ACC112 (cell line): Measurements from ENCODE around the gene AMZ2.
"Not testable (repeated sequence)": the region's sequence is repeated elsewhere in the genome, so short reads cannot be mapped to it uniquely, and the experiment has no call there.

Experiments
- H2AFZ ChIP-seq: fragments of 200-600 bp; sonication (generic); one replicate; pipeline ENCODE4 v1.6.0; 2017; ENCODE audit warnings: antibody characterized with exemption, low read length; ENCODE audit not compliant: unreplicated experiment
- H3K27ac ChIP-seq: fragments of 200-600 bp; sonication (generic); 2 replicates; pipeline ENCODE4 v1.5.1; 2014; ENCODE audit warnings: low read depth, mild to moderate bottlenecking, antibody characterized with exemption, low read length, moderate library complexity
- H3K27me3 ChIP-seq: fragments of 200-600 bp; sonication (generic); 2 replicates; pipeline ENCODE4 v1.6.1; 2014; ENCODE audit warnings: mild to moderate bottlenecking, antibody characterized with exemption, low read length, moderate library complexity, mixed read lengths; ENCODE audit not compliant: insufficient read depth
- H3K36me3 ChIP-seq: fragments of 200-600 bp; sonication (generic); 2 replicates; pipeline ENCODE4 v1.6.1; 2016; ENCODE audit warnings: mild to moderate bottlenecking, antibody characterized with exemption, low read length, moderate library complexity, mixed read lengths; ENCODE audit not compliant: insufficient read depth
- H3K4me1 ChIP-seq: fragments of 200-600 bp; sonication (generic); one replicate; pipeline ENCODE4 v1.6.1; 2016; ENCODE audit warnings: low read length, mixed read lengths; ENCODE audit not compliant: insufficient read depth, unreplicated experiment, control insufficient read depth
- H3K4me3 ChIP-seq: fragments of 200-600 bp; sonication (generic); 2 replicates; pipeline ENCODE4 v1.5.1; 2014; ENCODE audit warnings: mild to moderate bottlenecking, low read depth, low read length
- H3K79me2 ChIP-seq: fragments of 200-600 bp; sonication (generic); one replicate; pipeline ENCODE4 v1.6.0; 2016; ENCODE audit warnings: low read length; ENCODE audit not compliant: control insufficient read depth, unreplicated experiment, insufficient read depth

Gene AMZ2

GRCh38 chr17:68276339-68276738 is 28.5 kb downstream of the AMZ2 start:
- H2AFZ ChIP-seq, H3K27ac ChIP-seq, H3K4me1 ChIP-seq, H3K79me2 ChIP-seq, H3K27me3 ChIP-seq, H3K4me3 ChIP-seq: not testable (repeated sequence)
- peaks cover 15% of the 10 kb centered on the region for H3K36me3 ChIP-seq

- Histone ChIP-seq H3K27ac (no peak overlapping the region), H3K79me2 (no peaks in the 10 kb centered on the region), H3K4me3 (no peak overlapping the region), H3K27me3 (no peaks in the 10 kb centered on the region), H3K36me3 (peaks cover 15% of the 10 kb centered on the region), H2AFZ (no peak overlapping the region), H3K4me1 (no peaks in the 10 kb centered on the region)
Observed at GRCh38 chr17:68277807-68278206, 30.0 kb downstream of the AMZ2 start.

- H3K79me2 ChIP-seq, H3K27ac ChIP-seq, H3K4me1 ChIP-seq, H3K4me3 ChIP-seq, H2AFZ ChIP-seq, H3K27me3 ChIP-seq: not testable (repeated sequence)
- peaks cover 15% of the 10 kb centered on the region for H3K36me3 ChIP-seq
Observed at GRCh38 chr17:68281965-68282364, 34.1 kb downstream of the AMZ2 start.

GRCh38 chr17:68288375-68288774 is 40.5 kb downstream of the AMZ2 start:
- Histone ChIP-seq H3K27me3 (no peaks in the 10 kb centered on the region; the same call in 1 of the 2 replicates), H3K36me3 (no peaks in the 10 kb centered on the region), H3K27ac (no peak overlapping the region), H2AFZ (peak overlapping the region; percentile 7), H3K4me3 (no peak overlapping the region), H3K79me2 (no peaks in the 10 kb centered on the region), H3K4me1 (no peaks in the 10 kb centered on the region)

GRCh38 chr17:68288804-68289203 is 41.0 kb downstream of the AMZ2 start:
- H3K36me3 ChIP-seq: no peaks in the 10 kb centered on the region
- no peaks in the 10 kb centered on the region; the same call in 1 of the 2 replicates for H3K27me3 ChIP-seq
- H3K79me2 ChIP-seq: no peaks in the 10 kb centered on the region
- H3K4me3 ChIP-seq: no peak overlapping the region
- H2AFZ ChIP-seq: peak overlapping the region; percentile 7
- H3K4me1 ChIP-seq: no peaks in the 10 kb centered on the region
- no peak overlapping the region for H3K27ac ChIP-seq

- Histone ChIP-seq H3K4me1 (no peaks in the 10 kb centered on the region), H3K27me3 (no peaks in the 10 kb centered on the region; the same call in 1 of the 2 replicates), H2AFZ (no peak overlapping the region), H3K27ac (no peak overlapping the region), H3K79me2 (no peaks in the 10 kb centered on the region), H3K4me3 (peak overlapping the region; percentile 86; the same call in 1 of the 2 replicates), H3K36me3 (no peaks in the 10 kb centered on the region)
Observed at GRCh38 chr17:68289473-68289872, 41.6 kb downstream of the AMZ2 start.

GRCh38 chr17:68289936-68290267 is 42.1 kb downstream of the AMZ2 start:
- Histone ChIP-seq H2AFZ (no peak overlapping the region), H3K27me3 (no peaks in the 10 kb centered on the region; the same call in 1 of the 2 replicates), H3K36me3 (no peaks in the 10 kb centered on the region), H3K79me2 (no peaks in the 10 kb centered on the region), H3K4me1 (no peaks in the 10 kb centered on the region), H3K4me3 (peak overlapping the region; percentile 86), H3K27ac (no peak overlapping the region)

GRCh38 chr17:68290268-68290954 is 42.6 kb downstream of the AMZ2 start:
- Histone ChIP-seq H3K27ac (peak overlapping the region; percentile 4; the same call in 1 of the 2 replicates), H2AFZ (peak overlapping the region; percentile 77), H3K4me3 (peak overlapping the region; percentile 86), H3K79me2 (no peaks in the 10 kb centered on the region), H3K27me3 (no peaks in the 10 kb centered on the region; the same call in 1 of the 2 replicates), H3K4me1 (no peaks in the 10 kb centered on the region), H3K36me3 (no peaks in the 10 kb centered on the region)

- peak within 1 kb of the TSS; percentile 77 for H2AFZ ChIP-seq
- H3K27me3 ChIP-seq: no peaks in the 10 kb centered on the region; the same call in 1 of the 2 replicates
- H3K4me3 ChIP-seq: peak within 1 kb of the TSS; percentile 86
- H3K36me3 ChIP-seq: no peaks in the 10 kb centered on the region
- H3K27ac ChIP-seq: peak within 1 kb of the TSS; percentile 40; the same call in 1 of the 2 replicates
- H3K4me1 ChIP-seq: no peaks in the 10 kb centered on the region
- H3K79me2 ChIP-seq: no peaks in the 10 kb centered on the region
Observed at GRCh38 chr17:68290955-68291835, 43.4 kb downstream of the AMZ2 start, which contains the start of the genes ARSG and SLC16A6. ARSG (plus strand) TSS chr17:68291495; CDS start chr17:68307494, 15,999 bp downstream. SLC16A6 (minus strand) TSS chr17:68291127; CDS start chr17:68278320, 12,807 bp downstream.

GRCh38 chr17:68291836-68292688 is 44.2 kb downstream of the AMZ2 start:
- peak overlapping the region; percentile 20 for H2AFZ ChIP-seq
- H3K36me3 ChIP-seq: no peaks in the 10 kb centered on the region
- H3K27ac ChIP-seq: peak overlapping the region; percentile 40; the same call in 1 of the 2 replicates
- H3K27me3 ChIP-seq: no peaks in the 10 kb centered on the region; the same call in 1 of the 2 replicates
- no peaks in the 10 kb centered on the region for H3K4me1 ChIP-seq
- H3K4me3 ChIP-seq: peak overlapping the region; percentile 86
- H3K79me2 ChIP-seq: no peaks in the 10 kb centered on the region
